Mesenchymal stem cell (in vitro differentiated cells and primary cell): ENCODE measurements around the gene SPATA2.
A peak's percentile ranks its signal among the peaks of the same experiment; 100 is the strongest.
"Not testable (repeated sequence)": the region's sequence is repeated elsewhere in the genome, so short reads cannot be mapped to it uniquely, and the experiment has no call there.

ENCODE experiments used
- DNase-seq: peaks from one replicate; pipeline ENCODE4 v3.0.0-alpha.2; 2013
- H2AFZ ChIP-seq: one replicate; pipeline ENCODE4 v1.6.1; 2013; ENCODE audit warnings: low read depth, mild to moderate bottlenecking, control low read depth, inconsistent platforms, low read length, moderate library complexity
- H2AK5ac ChIP-seq: 2 replicates; pipeline ENCODE4 v1.6.1; 2013; ENCODE audit warnings: low read length, moderate library complexity, mild to moderate bottlenecking, inconsistent platforms; ENCODE audit not compliant: severe bottlenecking
- H2BK120ac ChIP-seq: one replicate; pipeline ENCODE4 v1.6.1; 2013; ENCODE audit warnings: low read depth, mild to moderate bottlenecking, inconsistent platforms, low read length, moderate library complexity
- H2BK12ac ChIP-seq, 2 experiments: one replicate each; pipeline ENCODE4 v1.6.1; 2013; ENCODE audit warnings: inconsistent platforms in 2 of 2, low read length in 2 of 2, mild to moderate bottlenecking in 2 of 2, moderate library complexity in 2 of 2, control low read depth in 1 of 2
- H2BK15ac ChIP-seq: one replicate; pipeline ENCODE4 v1.6.1; 2013; ENCODE audit warnings: mild to moderate bottlenecking, low read depth, inconsistent platforms; ENCODE audit not compliant: poor library complexity, severe bottlenecking
- H2BK5ac ChIP-seq: 2 replicates; pipeline ENCODE4 v1.6.1; 2013; ENCODE audit warnings: low read depth, mild to moderate bottlenecking, low read length, control low read depth, inconsistent platforms; ENCODE audit not compliant: poor library complexity, severe bottlenecking
- H3K14ac ChIP-seq, 2 experiments: one replicate each; pipeline ENCODE4 v1.6.1; 2013; ENCODE audit warnings: inconsistent platforms in 2 of 2, low read length in 2 of 2, control low read depth in 1 of 2, mild to moderate bottlenecking in 1 of 2, moderate library complexity in 1 of 2
- H3K18ac ChIP-seq, 2 experiments: one replicate each; pipeline ENCODE4 v1.6.1; 2013; ENCODE audit warnings: inconsistent platforms in 2 of 2, low read length in 2 of 2, control low read depth in 1 of 2, low read depth in 1 of 2, mild to moderate bottlenecking in 1 of 2
- H3K23ac ChIP-seq, 2 experiments: one replicate each; pipeline ENCODE4 v1.6.1; 2013; ENCODE audit warnings: inconsistent platforms in 2 of 2, low read length in 2 of 2, mild to moderate bottlenecking in 2 of 2, moderate library complexity in 2 of 2, control low read depth in 1 of 2
- H3K27ac ChIP-seq: 2 replicates; pipeline ENCODE4 v1.5.1; 2013; ENCODE audit warnings: mild to moderate bottlenecking, moderate library complexity, low read length, control low read depth, inconsistent platforms; ENCODE audit not compliant: poor library complexity, severe bottlenecking
- H3K27me3 ChIP-seq, 2 experiments: 2 replicates each; pipeline versions ENCODE4 v1.6.1 to v1.7.0; 2013; ENCODE audit warnings: low read length in 2 of 2, mild to moderate bottlenecking in 2 of 2, moderate library complexity in 2 of 2, control low read depth in 1 of 2, inconsistent platforms in 1 of 2; ENCODE audit not compliant: control insufficient read depth in 1 of 2, insufficient read depth in 1 of 2
- H3K36me3 ChIP-seq, 2 experiments: 2 replicates each; pipeline versions ENCODE4 v1.6.1 to v1.7.0; 2013; ENCODE audit warnings: low read length in 2 of 2, control low read depth in 1 of 2, inconsistent platforms in 1 of 2, low read depth in 1 of 2, mild to moderate bottlenecking in 1 of 2; ENCODE audit not compliant: insufficient read depth in 2 of 2, control insufficient read depth in 1 of 2
- H3K4ac ChIP-seq, 2 experiments: one replicate each; pipeline ENCODE4 v1.6.1; 2013; ENCODE audit warnings: inconsistent platforms in 2 of 2, low read length in 2 of 2, mild to moderate bottlenecking in 2 of 2, moderate library complexity in 2 of 2, control low read depth in 1 of 2, low read depth in 1 of 2
- H3K4me1 ChIP-seq: 2 replicates; pipeline ENCODE4 v1.6.1; 2013; ENCODE audit warnings: low read depth, low read length, control low read depth; ENCODE audit not compliant: control insufficient read depth, insufficient read depth
- H3K4me2 ChIP-seq: 2 replicates; pipeline ENCODE4 v1.6.1; 2013; ENCODE audit warnings: low read length, mild to moderate bottlenecking, inconsistent platforms; ENCODE audit not compliant: poor library complexity, severe bottlenecking
- H3K4me3 ChIP-seq, 2 experiments: 2 replicates each; pipeline versions ENCODE4 v1.5.1 to v1.7.0; 2013; ENCODE audit warnings: low read length in 2 of 2, mild to moderate bottlenecking in 2 of 2, control low read depth in 1 of 2, low read depth in 1 of 2; ENCODE audit not compliant: insufficient read depth in 1 of 2
- H3K79me1 ChIP-seq: replicated peaks from 2 replicates; pipeline ENCODE4 v1.6.1; 2013; ENCODE audit warnings: mild to moderate bottlenecking, control low read depth, low read length, inconsistent platforms; ENCODE audit not compliant: poor library complexity, severe bottlenecking
- H3K9ac ChIP-seq: 2 replicates; pipeline ENCODE4 v1.7.0; 2013; ENCODE audit warnings: mild to moderate bottlenecking, low read length, moderate library complexity
- H3K9me3 ChIP-seq: 2 replicates; pipeline ENCODE4 v1.7.0; 2013; ENCODE audit warnings: mild to moderate bottlenecking, low read length; ENCODE audit not compliant: control insufficient read depth
- H4K8ac ChIP-seq: one replicate; pipeline ENCODE4 v1.6.1; 2013; ENCODE audit warnings: inconsistent platforms, mild to moderate bottlenecking, low read length, moderate library complexity
- H4K91ac ChIP-seq: one replicate; pipeline ENCODE4 v1.6.1; 2013; ENCODE audit warnings: mild to moderate bottlenecking, low read length, inconsistent platforms
- WGBS: methylation state at CpG from one replicate; pipeline ENCODE4 v1.1.7; 2013; ENCODE audit warnings: mixed read lengths; 5-methylcytosine and 5-hydroxymethylcytosine counted together

SPATA2 gene

GRCh38 chr20:49899541-49900383 is 15.6 kb downstream of the SPATA2 start:
- no peak overlapping the region for H3K9ac ChIP-seq
- peaks cover 11 to 18% of the 10 kb centered on the region in 2 experiments for H3K36me3 ChIP-seq
- peaks cover 19% of the 10 kb centered on the region for H3K79me1 ChIP-seq
- no peak overlapping the region for H3K18ac ChIP-seq
- H3K4me1 ChIP-seq, result peaks cover 3% of the 10 kb centered on the region
- no peaks in the 10 kb centered on the region for H3K27me3 ChIP-seq
- no peak overlapping the region for H2BK5ac ChIP-seq
- no peaks in the 10 kb centered on the region for H3K9me3 ChIP-seq
- peak overlapping the region; percentile 19 for H2BK120ac ChIP-seq
- WGBS, result 83% methylated on average over 9 of the region's 10 CpGs
- no peak overlapping the region for H3K23ac ChIP-seq
- no peak overlapping the region for H2BK15ac ChIP-seq
- H4K91ac ChIP-seq, result no peak overlapping the region
- H2BK12ac ChIP-seq, result no peak overlapping the region
- H3K4ac ChIP-seq, result no peak overlapping the region
- H3K14ac ChIP-seq, result no peak overlapping the region
- no peak overlapping the region for H3K4me2 ChIP-seq
- H4K8ac ChIP-seq, result no peak overlapping the region
- H3K27ac ChIP-seq, result no peak overlapping the region
- DNase-seq, result no peak
- no peak overlapping the region for H2AFZ ChIP-seq
- no peak overlapping the region for H3K4me3 ChIP-seq
- no peak overlapping the region for H2AK5ac ChIP-seq

DNA sequence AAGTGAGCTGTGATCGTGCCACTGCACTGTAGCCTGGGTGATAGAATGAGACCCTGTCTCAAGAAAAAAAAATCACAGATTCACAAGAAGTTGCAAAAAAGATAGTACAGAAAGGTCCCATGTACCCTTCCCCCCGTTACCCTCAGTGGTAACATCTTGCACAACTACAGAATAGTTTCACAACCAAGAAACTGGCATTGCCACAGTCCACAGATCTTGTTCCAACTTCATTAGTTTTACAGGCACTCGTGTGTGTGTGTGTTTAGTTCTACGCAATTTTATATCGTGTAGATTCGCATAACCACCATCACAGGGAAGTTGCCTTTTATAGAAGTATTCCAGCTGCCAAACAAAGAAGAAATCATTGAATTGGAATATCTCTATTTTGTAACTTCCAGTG is 19.1 kb downstream of the SPATA2 start:
- no peak for DNase-seq
- Histone ChIP-seq H2AK5ac (no peak overlapping the region), H3K14ac (no peak overlapping the region), H4K8ac (no peak overlapping the region), H3K23ac (no peak overlapping the region), H3K36me3 (peaks cover 3 to 4% of the 10 kb centered on the region in 2 experiments), H4K91ac (no peak overlapping the region), H2AFZ (no peak overlapping the region), H2BK120ac (no peak overlapping the region), H3K4me3 (no peak overlapping the region), H3K27ac (no peak overlapping the region), H3K4me1 (peaks cover 16% of the 10 kb centered on the region), H2BK12ac (no peak overlapping the region), H3K9me3 (no peaks in the 10 kb centered on the region), H3K18ac (no peak overlapping the region), H3K4ac (no peak overlapping the region), H3K27me3 (no peaks in the 10 kb centered on the region), H3K79me1 (peaks cover 19% of the 10 kb centered on the region), H3K4me2 (no peak overlapping the region), H2BK15ac (no peak overlapping the region), H2BK5ac (no peak overlapping the region), H3K9ac (no peak overlapping the region)
- 91% methylated on average over 6 of the region's 6 CpGs for WGBS

GRCh38 chr20:49895474-49896093 is 19.7 kb downstream of the SPATA2 start:
- not testable (repeated sequence) for H3K4me3 ChIP-seq, H4K91ac ChIP-seq, DNase-seq, H2BK12ac ChIP-seq, H3K4ac ChIP-seq, H2BK120ac ChIP-seq, H3K18ac ChIP-seq, H3K23ac ChIP-seq, H2AK5ac ChIP-seq, H3K14ac ChIP-seq, H3K4me2 ChIP-seq, H4K8ac ChIP-seq, H3K36me3 ChIP-seq, H2BK5ac ChIP-seq, H3K9me3 ChIP-seq, H2AFZ ChIP-seq, H3K27me3 ChIP-seq, H2BK15ac ChIP-seq, H3K9ac ChIP-seq, H3K27ac ChIP-seq
- H3K4me1 ChIP-seq, result peaks cover 20% of the 10 kb centered on the region
- H3K79me1 ChIP-seq, result peaks cover 22% of the 10 kb centered on the region
- WGBS, result 96% methylated on average over 5 of the region's 7 CpGs

DNA sequence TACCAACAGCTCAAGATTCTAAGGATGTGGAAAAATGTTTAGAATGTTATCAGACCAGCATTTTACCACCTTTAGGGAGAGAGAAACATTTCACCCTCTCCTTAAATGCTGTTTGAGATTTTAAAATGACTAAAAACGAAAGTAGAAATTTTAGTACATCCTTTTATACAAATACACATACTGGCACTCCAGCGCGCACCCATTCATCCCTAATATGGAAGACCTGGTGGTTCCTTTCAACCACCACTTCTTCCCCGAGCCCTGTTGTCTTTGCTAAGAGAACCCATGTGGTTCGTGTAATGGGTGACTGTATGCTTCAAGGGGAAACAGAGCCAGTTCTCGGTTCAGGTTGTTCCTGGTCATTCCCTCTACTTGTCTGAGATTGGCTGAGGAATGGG is 21.3 kb downstream of the SPATA2 start:
- H3K4me1 ChIP-seq, result peaks cover 30% of the 10 kb centered on the region
- WGBS, result 94% methylated on average over 6 of the region's 6 CpGs

More for the DNA sequence above, 21.3 kb downstream of the SPATA2 start:
- Histone ChIP-seq H3K27me3 (no peaks in the 10 kb centered on the region), H3K79me1 (peaks cover 24% of the 10 kb centered on the region), H3K36me3 (peaks cover 11 to 15% of the 10 kb centered on the region in 2 experiments), H4K8ac (no peak overlapping the region), H3K14ac (no peak overlapping the region), H3K23ac (no peak overlapping the region), H2AFZ (no peak overlapping the region), H2BK120ac (no peak overlapping the region), H2BK15ac (no peak overlapping the region), H4K91ac (no peak overlapping the region), H3K9ac (no peak overlapping the region), H3K4me3 (peak overlapping the region in 1 of 2 experiments; percentile 1), H3K18ac (no peak overlapping the region), H3K4me2 (no peak overlapping the region), H2BK12ac (no peak overlapping the region), H2BK5ac (no peak overlapping the region), H3K4ac (no peak overlapping the region), H3K27ac (no peak overlapping the region), H3K9me3 (no peaks in the 10 kb centered on the region), H2AK5ac (no peak overlapping the region)
- no peak for DNase-seq
